IMR-90 (cell line): ENCODE results near the gene AGTPBP1. TPM values are rescaled to one million over a fixed set of nuclear protein-coding genes. Genes with fewer than 3 reads are reported as not detected.

ENCODE experiments used
- ATAC-seq: fragments of 200-7000 bp; cut with Tn5 transposase; 2 replicates; pipeline ENCODE4 v1.9.1; 2020; ENCODE audit warnings: low read depth, mild to moderate bottlenecking, moderate library complexity
- BruUV-seq: library from RNA; stranded (reverse); fragments of 400-500 nt; replicated peaks from 2 replicates; lab custom pipeline; 2021; lab: Mats Ljungman, UMichigan
- CTCF ChIA-PET: fragments of 300-600 bp; formaldehyde crosslinking; extraction: SDS; loops from one replicate; lab custom pipeline; 2021; ENCODE audit warnings: antibody characterized with exemption; lab: Yijun Ruan, JAX
- POLR2A ChIA-PET: fragments of 300-600 bp; sonication (Branson Sonifier 250); formaldehyde crosslinking; loops from one replicate; lab custom pipeline; 2022; ENCODE audit warnings: antibody characterized with exemption; ENCODE audit not compliant: unreplicated experiment; lab: Charles Lee
- DNase-seq: peaks from one replicate; pipeline ENCODE4 v3.0.0; 2013
- H2AFZ ChIP-seq: replicated peaks from 2 replicates; pipeline ENCODE3; 2013; ENCODE audit warnings: low read length, mild to moderate bottlenecking; ENCODE audit not compliant: poor library complexity
- H2AK5ac ChIP-seq: 2 replicates; pipeline ENCODE4 v1.6.1; 2013; ENCODE audit warnings: low read depth, low read length, inconsistent platforms
- H2AK9ac ChIP-seq: replicated peaks from 2 replicates; pipeline ENCODE3; 2013; ENCODE audit warnings: mild to moderate bottlenecking, low read depth, low read length, moderate library complexity; ENCODE audit not compliant: poor library complexity
- H2BK120ac ChIP-seq: 2 replicates; pipeline ENCODE4 v1.6.1; 2013; ENCODE audit warnings: low read depth, low read length, inconsistent platforms
- H2BK15ac ChIP-seq: 3 replicates; pipeline ENCODE4 v1.6.1; 2013; ENCODE audit warnings: low read depth, low read length, inconsistent platforms
- H2BK20ac ChIP-seq: 2 replicates; pipeline ENCODE4 v1.6.1; 2013; ENCODE audit warnings: low read depth, mild to moderate bottlenecking, inconsistent platforms, low read length, moderate library complexity
- H2BK5ac ChIP-seq: 2 replicates; pipeline ENCODE4 v1.6.1; 2013; ENCODE audit warnings: mild to moderate bottlenecking, low read depth, low read length, inconsistent platforms; ENCODE audit not compliant: poor library complexity, severe bottlenecking
- H3K14ac ChIP-seq: replicated peaks from 2 replicates; pipeline ENCODE4 v1.6.1; 2013; ENCODE audit warnings: low read depth, low read length, inconsistent platforms
- H3K18ac ChIP-seq: 2 replicates; pipeline ENCODE4 v1.6.1; 2013; ENCODE audit warnings: low read depth, low read length, control low read depth
- H3K23ac ChIP-seq: 2 replicates; pipeline ENCODE4 v1.6.1; 2013; ENCODE audit warnings: low read depth, low read length, inconsistent platforms
- H3K27ac ChIP-seq: 2 replicates; pipeline ENCODE4 v1.5.1; 2013; ENCODE audit warnings: mild to moderate bottlenecking, control low read depth, low read length; ENCODE audit not compliant: insufficient read depth
- H3K27me3 ChIP-seq: 2 replicates; pipeline ENCODE4 v1.6.1; 2013; ENCODE audit warnings: low read length; ENCODE audit not compliant: control insufficient read depth, insufficient read depth
- H3K36me3 ChIP-seq: 2 replicates; pipeline ENCODE4 v1.6.1; 2013; ENCODE audit warnings: low read length, mixed read lengths; ENCODE audit not compliant: control insufficient read depth, insufficient read depth
- H3K4ac ChIP-seq: 2 replicates; pipeline ENCODE4 v1.6.1; 2013; ENCODE audit warnings: low read depth, low read length, inconsistent platforms
- H3K4me1 ChIP-seq: 2 replicates; pipeline ENCODE4 v1.6.1; 2013; ENCODE audit warnings: low read length, mixed read lengths; ENCODE audit not compliant: control insufficient read depth, insufficient read depth
- H3K4me2 ChIP-seq: 2 replicates; pipeline ENCODE4 v1.6.1; 2013; ENCODE audit warnings: low read depth, mild to moderate bottlenecking, control low read depth, low read length, moderate library complexity
- H3K4me3 ChIP-seq: 2 replicates; pipeline ENCODE4 v1.5.1; 2013; ENCODE audit warnings: low read depth, mild to moderate bottlenecking, control low read depth, low read length, moderate library complexity; ENCODE audit not compliant: insufficient read depth
- H3K56ac ChIP-seq: 2 replicates; pipeline ENCODE4 v1.6.1; 2013; ENCODE audit warnings: low read length, inconsistent platforms; ENCODE audit not compliant: insufficient read depth; ENCODE audit errors: extremely low read depth
- H3K79me1 ChIP-seq, 2 experiments: 2 replicates each; pipeline ENCODE4 v1.6.1; 2013; ENCODE audit warnings: low read length in 2 of 2, inconsistent platforms in 1 of 2, low read depth in 1 of 2
- H3K9ac ChIP-seq: 2 replicates; pipeline ENCODE4 v1.6.1; 2013; ENCODE audit warnings: low read depth, low read length, control low read depth
- H3K9me1 ChIP-seq: 2 replicates; pipeline ENCODE4 v1.6.1; 2013; ENCODE audit warnings: low read length, inconsistent platforms; ENCODE audit not compliant: insufficient read depth
- H3K9me3 ChIP-seq: 2 replicates; pipeline ENCODE4 v1.6.1; 2013; ENCODE audit warnings: low read length; ENCODE audit not compliant: control insufficient read depth, insufficient read depth
- H4K20me1 ChIP-seq: 2 replicates; pipeline ENCODE4 v1.6.1; 2013; ENCODE audit warnings: low read length, inconsistent platforms; ENCODE audit not compliant: insufficient read depth
- H4K5ac ChIP-seq: 2 replicates; pipeline ENCODE4 v1.6.1; 2013; ENCODE audit warnings: mild to moderate bottlenecking, low read depth, low read length, control low read depth
- H4K8ac ChIP-seq, 2 experiments: 2 replicates each; pipeline ENCODE4 v1.6.1; 2013; ENCODE audit warnings: low read depth in 2 of 2, low read length in 2 of 2, control low read depth in 1 of 2, inconsistent platforms in 1 of 2
- H4K91ac ChIP-seq: 2 replicates; pipeline ENCODE4 v1.6.1; 2013; ENCODE audit warnings: low read depth, low read length, inconsistent platforms; ENCODE audit not compliant: insufficient read depth
- CEBPB ChIP-seq: IDR thresholded peaks from 2 replicates; pipeline ENCODE4 v1.6.1; 2012; ENCODE audit warnings: low read depth, low read length, improper control_type of control experiment
- CHD1 ChIP-seq: IDR thresholded peaks from 2 replicates; pipeline ENCODE4 v1.6.1; 2012; ENCODE audit warnings: low read depth, low read length, improper control_type of control experiment
- CTCF ChIP-seq: conservative IDR thresholded peaks from 2 replicates; pipeline ENCODE4 v1.5.1; 2012; ENCODE audit warnings: mild to moderate bottlenecking, low read depth, low read length, improper control_type of control experiment
- FOS ChIP-seq: fragments of 150-350 bp; IDR thresholded peaks from 2 replicates; pipeline ENCODE4 v1.6.1; 2016; ENCODE audit warnings: low read depth, low read length
- MAFK ChIP-seq: IDR thresholded peaks from 2 replicates; pipeline ENCODE4 v1.6.1; 2012; ENCODE audit warnings: low read depth, low read length, improper control_type of control experiment
- MAZ ChIP-seq: IDR thresholded peaks from 2 replicates; pipeline ENCODE4 v1.6.1; 2012; ENCODE audit warnings: low read depth, mild to moderate bottlenecking, low read length, improper control_type of control experiment, moderate library complexity, borderline replicate concordance
- MXI1 ChIP-seq: IDR thresholded peaks from 2 replicates; pipeline ENCODE4 v1.6.1; 2012; ENCODE audit warnings: low read depth, mild to moderate bottlenecking, low read length, moderate library complexity, borderline replicate concordance
- NFE2L2 ChIP-seq: fragments of 150-350 bp; IDR thresholded peaks from 2 replicates; pipeline ENCODE4 v1.6.1; 2016; ENCODE audit warnings: low read depth, mild to moderate bottlenecking, low read length
- RAD21 ChIP-seq: IDR thresholded peaks from 2 replicates; pipeline ENCODE4 v1.6.1; 2012; ENCODE audit warnings: low read length, improper control_type of control experiment
- RCOR1 ChIP-seq: IDR thresholded peaks from 2 replicates; pipeline ENCODE4 v1.6.1; 2012; ENCODE audit warnings: mild to moderate bottlenecking, low read length, improper control_type of control experiment; ENCODE audit not compliant: insufficient replicate concordance
- RFX5 ChIP-seq: IDR thresholded peaks from 2 replicates; pipeline ENCODE4 v1.8.0; 2012; ENCODE audit warnings: low read depth, mild to moderate bottlenecking, low read length, moderate library complexity
- SMC3 ChIP-seq: fragments of 150-350 bp; IDR thresholded peaks from 2 replicates; pipeline ENCODE4 v1.6.1; 2016; ENCODE audit warnings: low read depth, mild to moderate bottlenecking, antibody characterized with exemption, low read length, moderate library complexity
- USF2 ChIP-seq: fragments of 150-350 bp; IDR thresholded peaks from 2 replicates; pipeline ENCODE4 v1.6.1; 2017; ENCODE audit warnings: mild to moderate bottlenecking, antibody characterized with exemption, low read length, low read depth
- WGBS, 2 experiments: methylation state at CpG; one replicate each; pipeline versions ENCODE4 v1.1.5 to v1.1.7; 2013; ENCODE audit warnings: missing lambda C conversion rate in 2 of 2; ENCODE audit not compliant: insufficient read length in 1 of 2; ENCODE audit errors: extremely low coverage in 2 of 2; 5-methylcytosine and 5-hydroxymethylcytosine counted together
- dilution Hi-C: fragments of 300-500 bp; cut with HindIII; formaldehyde crosslinking; loops from one replicate; pipeline ENCODE4 v1.14.3; 2018; ENCODE audit warnings: low sequenced_read_pairs; ENCODE audit not compliant: unreplicated experiment
- in situ Hi-C: fragments of 300-500 bp; cut with MboI; formaldehyde crosslinking; loops from 3 replicates; pipeline ENCODE4 v1.14.3; 2019; ENCODE audit warnings: low sequenced_read_pairs, inconsistent platforms, mixed read lengths
- intact Hi-C: fragments of 100-400 bp; cut with micrococcal nuclease; formaldehyde crosslinking; loops from 2 replicates; pipeline ENCODE4 v1.10.0; 2022
- polyA plus RNA-seq, 3 experiments: library from polyadenylated mRNA; depleted of rRNA; stranded (reverse); fragments of >200 nt; gene quantifications; 2 replicates each; pipeline ENCODE4 v1.2.3, GENCODE V29; 2012; ENCODE audit warnings: low replicate concordance in 1 of 3
- total RNA-seq: library from RNA; depleted of rRNA; stranded (reverse); fragments of >200 nt; gene quantifications from 2 replicates; pipeline ENCODE4 v1.2.3, GENCODE V29; 2012
- TF ChIP-seq, protein P1 (sequence below): fragments of 150-350 bp; IDR thresholded peaks from 2 replicates; pipeline ENCODE4 v1.6.1; 2016; ENCODE audit warnings: low read depth, mild to moderate bottlenecking, low read length, moderate library complexity, borderline replicate concordance

The AGTPBP1 gene
- total and polyA plus RNA-seq, 2 of the 4 experiments (the other 2 are of a cell fraction) = 3.3 to 9.0 TPM

GRCh38 chr9:85514256-85514655, 227.5 kb downstream of the AGTPBP1 start:
- Histone ChIP-seq H2BK120ac (no peak overlapping the region), H2BK20ac (no peak overlapping the region), H3K9me3 (peaks cover 7% of the 10 kb centered on the region), H3K27me3 (no peaks in the 10 kb centered on the region), H3K9me1 (no peaks in the 10 kb centered on the region), H3K14ac (no peak overlapping the region), H3K4me2 (no peak overlapping the region), H2AFZ (no peak overlapping the region), H4K91ac (no peak overlapping the region), H3K27ac (no peak overlapping the region), H2BK5ac (no peak overlapping the region), H3K56ac (no peak overlapping the region), H3K18ac (no peak overlapping the region), H3K79me1 (no peaks in the 10 kb centered on the region), H3K4me1 (no peaks in the 10 kb centered on the region), H4K8ac (no peak overlapping the region), H4K5ac (no peak overlapping the region), H2AK5ac (no peak overlapping the region), H2BK15ac (no peak overlapping the region), H3K23ac (no peak overlapping the region), H4K20me1 (no peaks in the 10 kb centered on the region), H3K4ac (no peak overlapping the region), H3K4me3 (no peak overlapping the region), H3K36me3 (no peaks in the 10 kb centered on the region), H2AK9ac (no peak overlapping the region), H3K9ac (no peak overlapping the region)
- TF ChIP-seq RAD21 = no peak
- TF ChIP-seq FOS = no peak
- TF ChIP-seq CHD1 = no peak
- no peak for TF ChIP-seq USF2
- TF ChIP-seq RCOR1 = no peak
- no peak for TF ChIP-seq MAFK
- TF ChIP-seq CEBPB = no peak
- no peak for TF ChIP-seq MXI1
- TF ChIP-seq RFX5 = no peak
- TF ChIP-seq NFE2L2 = no peak
- TF ChIP-seq CTCF = no peak
- no peak for TF ChIP-seq SMC3
- no peak for TF ChIP-seq MAZ
- TF ChIP-seq, protein P1, sequence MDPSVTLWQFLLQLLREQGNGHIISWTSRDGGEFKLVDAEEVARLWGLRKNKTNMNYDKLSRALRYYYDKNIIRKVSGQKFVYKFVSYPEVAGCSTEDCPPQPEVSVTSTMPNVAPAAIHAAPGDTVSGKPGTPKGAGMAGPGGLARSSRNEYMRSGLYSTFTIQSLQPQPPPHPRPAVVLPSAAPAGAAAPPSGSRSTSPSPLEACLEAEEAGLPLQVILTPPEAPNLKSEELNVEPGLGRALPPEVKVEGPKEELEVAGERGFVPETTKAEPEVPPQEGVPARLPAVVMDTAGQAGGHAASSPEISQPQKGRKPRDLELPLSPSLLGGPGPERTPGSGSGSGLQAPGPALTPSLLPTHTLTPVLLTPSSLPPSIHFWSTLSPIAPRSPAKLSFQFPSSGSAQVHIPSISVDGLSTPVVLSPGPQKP = no peak
- no TSS peak for BruUV-seq
- dilution Hi-C loops = no loop called here
- DNase-seq (no peak), ATAC-seq (no peak)
- POLR2A ChIA-PET = no interaction called here
- 31% methylated on average over 3 of the region's 8 CpGs; no CpG with 5 or more reads in 1 of the 2 experiments for WGBS, 2 experiments
- intact Hi-C loops = no loop called here
- in situ Hi-C loops = no loop called here
- CTCF ChIA-PET = interaction anchor here (0.6 kb wide), 1 partner anchor 74 kb away, joined by 3 read pairs; no protein-coding TSS in a partner anchor
